Thymus (tissue), 14 donors: Measurements from ENCODE around the gene SEH1L. TPM values are rescaled to one million over a fixed set of nuclear protein-coding genes. Genes with fewer than 3 reads are reported as not detected.
"Not testable (repeated sequence)": the region's sequence is repeated elsewhere in the genome, so short reads cannot be mapped to it uniquely, and the experiment has no call there.

Experiments used
- DNase-seq, 9 donors: peaks; one replicate each; pipeline ENCODE4 v3.0.0-alpha.2; 2013; ENCODE audit warnings: low spot score in 9 of 9, low read depth in 6 of 9, missing footprints in 1 of 9
- H3K27ac ChIP-seq, 2 donors: one replicate each; pipeline ENCODE4 v1.5.1; 2013; ENCODE audit warnings: control low read depth in 1 of 2, low read depth in 1 of 2, low read length in 1 of 2, mild to moderate bottlenecking in 1 of 2, moderate library complexity in 1 of 2
- H3K27me3 ChIP-seq, 2 donors: one replicate each; pipeline ENCODE4 v1.5.1; 2013; ENCODE audit warnings: low read length in 1 of 2; ENCODE audit not compliant: control insufficient read depth in 2 of 2, insufficient read depth in 1 of 2
- H3K36me3 ChIP-seq, 2 donors: one replicate each; pipeline ENCODE4 v1.5.1; 2013; ENCODE audit warnings: low read length in 1 of 2, mild to moderate bottlenecking in 1 of 2, moderate library complexity in 1 of 2; ENCODE audit not compliant: control insufficient read depth in 2 of 2, insufficient read depth in 2 of 2
- H3K4me1 ChIP-seq, 2 donors: one replicate each; pipeline ENCODE4 v1.5.1; 2013; ENCODE audit warnings: low read length in 2 of 2; ENCODE audit not compliant: control insufficient read depth in 2 of 2, insufficient read depth in 2 of 2
- H3K4me3 ChIP-seq, 2 donors: one replicate each; pipeline ENCODE4 v1.5.1; 2013; ENCODE audit warnings: low read length in 2 of 2, control low read depth in 1 of 2, mild to moderate bottlenecking in 1 of 2
- H3K9me3 ChIP-seq, 2 donors: one replicate each; pipeline ENCODE4 v1.5.1; 2013; ENCODE audit warnings: low read length in 1 of 2, mild to moderate bottlenecking in 1 of 2; ENCODE audit not compliant: control insufficient read depth in 2 of 2, insufficient read depth in 1 of 2
- WGBS: extraction: QIAGEN DNeasy Blood & Tissue Kit; methylation state at CpG from one replicate; pipeline ENCODE4 v1.1.7; 2013; 5-methylcytosine and 5-hydroxymethylcytosine counted together
- long read RNA-seq, 10 donors: transcript quantifications; one replicate each; lab custom pipeline, GENCODE V29; 2026
- polyA plus RNA-seq: library from polyadenylated mRNA; stranded (reverse); fragments of 200-250 nt; gene quantifications from one replicate; pipeline ENCODE4 v1.2.3, GENCODE V29; 2013
- total RNA-seq: library from RNA; stranded (reverse); fragments of 120-200 nt; gene quantifications from one replicate; pipeline ENCODE4 v1.2.4, GENCODE V29; 2013
- donor health status: healthy.

The SEH1L gene
- total RNA-seq (34.6 TPM), polyA plus RNA-seq (30.5 TPM)
- long read RNA-seq, donor 1, result 0 reads
- long read RNA-seq, donor 2, full-length matches to known transcripts, result 19 of 19 reads
- long read RNA-seq, donor 2, partial matches to known transcripts, result 0 of 19 reads
- long read RNA-seq, donor 2, other reads (novel, unspliced or antisense), result 0 of 19 reads
- long read RNA-seq, donor 3, transcript SEH1L-201 (9 exons, 3,494 nt), result major isoform, 10 of 19 reads
- long read RNA-seq, donor 3, partial matches to known transcripts, result 9 of 19 reads
- long read RNA-seq, donor 3, other reads (novel, unspliced or antisense), result 0 of 19 reads
- long read RNA-seq, donor 4, partial matches to known transcripts, result 0 of 3 reads
- long read RNA-seq, donor 4, other reads (novel, unspliced or antisense), result 0 of 3 reads
- long read RNA-seq, donor 5, full-length matches to known transcripts, result 15 of 15 reads
- long read RNA-seq, donor 5, partial matches to known transcripts, result 0 of 15 reads
- long read RNA-seq, donor 5, other reads (novel, unspliced or antisense), result 0 of 15 reads
- long read RNA-seq, donor 6, transcript SEH1L-201 (9 exons, 3,494 nt), result major isoform, 11 of 11 reads
- long read RNA-seq, donor 6, partial matches to known transcripts, result 0 of 11 reads
- long read RNA-seq, donor 6, other reads (novel, unspliced or antisense), result 0 of 11 reads
- long read RNA-seq, donor 7, transcript SEH1L-201 (9 exons, 3,494 nt), result major isoform, 12 of 13 reads
- long read RNA-seq, donor 7, partial matches to known transcripts, result 0 of 13 reads
- long read RNA-seq, donor 7, other reads (novel, unspliced or antisense), result 0 of 13 reads
- long read RNA-seq, donor 8, partial matches to known transcripts, result 0 of 3 reads
- long read RNA-seq, donor 8, other reads (novel, unspliced or antisense), result 0 of 3 reads
- long read RNA-seq, donor 9, transcript SEH1L-201 (9 exons, 3,494 nt), result major isoform, 6 of 6 reads
- long read RNA-seq, donor 9, partial matches to known transcripts, result 0 of 6 reads
- long read RNA-seq, donor 9, other reads (novel, unspliced or antisense), result 0 of 6 reads
- long read RNA-seq, donor 10, transcript SEH1L-201 (9 exons, 3,494 nt), result major isoform, 9 of 9 reads
- long read RNA-seq, donor 10, partial matches to known transcripts, result 0 of 9 reads
- long read RNA-seq, donor 10, other reads (novel, unspliced or antisense), result 0 of 9 reads

- peaks cover 0 to 4% of the 10 kb centered on the region in 2 donors for H3K36me3 ChIP-seq
- H3K27ac ChIP-seq, result peak within 1 kb of the TSS; percentile 97 to 99
- peak within 1 kb of the TSS; percentile 70 to 78 for H3K4me3 ChIP-seq
- peaks cover 0 to 12% of the 10 kb centered on the region in 2 donors for H3K9me3 ChIP-seq
- 1% methylated on average over 57 of the region's 58 CpGs for WGBS
- H3K4me1 ChIP-seq, result peaks cover 9 to 43% of the 10 kb centered on the region in 2 donors
- DNase-seq, result peak; percentile 76 to 96 (median 92)
- H3K27me3 ChIP-seq, result no peaks in the 10 kb centered on the region
Measured at GRCh38 chr18:12947285-12948049, at the start of gene SEH1L. SEH1L (plus strand) TSS chr18:12948011; CDS start chr18:12948122, 111 bp downstream.

- H3K4me1 ChIP-seq, result peaks cover 0 to 20% of the 10 kb centered on the region in 2 donors
- 97% methylated on average over 12 of the region's 12 CpGs for WGBS
- DNase-seq, H3K27ac ChIP-seq, H3K27me3 ChIP-seq, H3K4me3 ChIP-seq, H3K36me3 ChIP-seq: not testable (repeated sequence)
- H3K9me3 ChIP-seq, result peaks cover 0 to 10% of the 10 kb centered on the region in 2 donors
Measured at GRCh38 chr18:12901208-12901607, 46.6 kb upstream of the SEH1L start.

GRCh38 chr18:12904012-12904516 lies 43.7 kb upstream of the SEH1L start:
- Histone ChIP-seq H3K27me3 (no peaks in the 10 kb centered on the region), H3K4me1 (peaks cover 0 to 37% of the 10 kb centered on the region in 2 donors), H3K27ac (peak overlapping the region in 1 of 2 donors; percentile 22), H3K9me3 (peaks cover 0 to 10% of the 10 kb centered on the region in 2 donors), H3K36me3 (no peaks in the 10 kb centered on the region), H3K4me3 (no peak overlapping the region)
- peak in 1 of 9 donors; percentile 57 for DNase-seq
- 75% methylated on average over 8 of the region's 8 CpGs for WGBS

- H3K9me3 ChIP-seq, result peaks cover 0 to 10% of the 10 kb centered on the region in 2 donors
- H3K36me3 ChIP-seq, result no peaks in the 10 kb centered on the region
- no peak for DNase-seq
- H3K27ac ChIP-seq, result no peak overlapping the region
- no peak overlapping the region for H3K4me3 ChIP-seq
- WGBS, result 93% methylated on average over 4 of the region's 4 CpGs
- peaks cover 0 to 40% of the 10 kb centered on the region in 2 donors for H3K4me1 ChIP-seq
- H3K27me3 ChIP-seq, result peaks cover 0 to under 1% of the 10 kb centered on the region in 2 donors
Measured at GRCh38 chr18:12906119-12906518, 41.7 kb upstream of the SEH1L start.

- H3K27ac ChIP-seq, result peak overlapping the region in 1 of 2 donors; percentile 60
- H3K9me3 ChIP-seq, result peaks cover 0 to 14% of the 10 kb centered on the region in 2 donors
- H3K4me3 ChIP-seq, result no peak overlapping the region
- H3K27me3 ChIP-seq, result peaks cover 0 to 7% of the 10 kb centered on the region in 2 donors
- H3K36me3 ChIP-seq, result no peaks in the 10 kb centered on the region
- 93% methylated on average over 10 of the region's 10 CpGs for WGBS
- no peak for DNase-seq
- H3K4me1 ChIP-seq, result peaks cover 0 to 47% of the 10 kb centered on the region in 2 donors
Measured at GRCh38 chr18:12906773-12907172, 41.0 kb upstream of the SEH1L start.

- H3K27me3 ChIP-seq, result peaks cover 0 to 13% of the 10 kb centered on the region in 2 donors
- DNase-seq, result peak in 1 of 9 donors; percentile 74
- H3K4me1 ChIP-seq, result peaks cover 0 to 50% of the 10 kb centered on the region in 2 donors
- no peaks in the 10 kb centered on the region for H3K36me3 ChIP-seq
- H3K27ac ChIP-seq, result peak overlapping the region in 1 of 2 donors; percentile 60
- H3K9me3 ChIP-seq, result peaks cover 0 to 20% of the 10 kb centered on the region in 2 donors
- no peak overlapping the region for H3K4me3 ChIP-seq
- 71% methylated on average over 8 of the region's 8 CpGs for WGBS
Measured at GRCh38 chr18:12907258-12907925, 40.4 kb upstream of the SEH1L start.

GRCh38 chr18:12908706-12909105 lies 39.1 kb upstream of the SEH1L start:
- Histone ChIP-seq H3K4me1 (peaks cover 0 to 47% of the 10 kb centered on the region in 2 donors), H3K27ac (no peak overlapping the region), H3K36me3 (no peaks in the 10 kb centered on the region), H3K27me3 (peaks cover 0 to 14% of the 10 kb centered on the region in 2 donors), H3K9me3 (peaks cover 0 to 32% of the 10 kb centered on the region in 2 donors), H3K4me3 (no peak overlapping the region)
- 94% methylated on average over 4 of the region's 4 CpGs for WGBS
- DNase-seq, result no peak
